Measurements from ENCODE around the gene RNF103.

DNA sequence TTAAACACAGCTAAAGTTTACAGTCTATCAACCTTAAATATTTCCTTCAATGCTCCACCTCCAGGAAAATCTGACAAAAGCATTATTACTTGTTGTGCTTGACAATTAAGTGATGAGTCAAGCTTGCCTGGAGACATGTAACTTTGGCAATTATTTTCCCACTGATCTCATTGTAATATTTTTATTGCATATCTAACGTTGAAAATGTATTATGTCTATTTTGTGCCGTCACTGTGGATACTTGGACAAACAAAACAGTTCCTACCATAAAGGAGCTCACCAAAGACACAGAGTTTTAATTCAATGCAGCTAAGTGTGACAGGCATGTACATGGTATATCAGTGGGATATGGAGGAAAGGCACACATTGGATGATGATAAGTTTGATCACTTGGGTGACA lies 24.7 kb downstream of the RNF103 start:
- TF ChIP-seq POLR2A (IDR thresholded peaks at IDR 0.05) = no peak
- TF ChIP-seq, protein P1, sequence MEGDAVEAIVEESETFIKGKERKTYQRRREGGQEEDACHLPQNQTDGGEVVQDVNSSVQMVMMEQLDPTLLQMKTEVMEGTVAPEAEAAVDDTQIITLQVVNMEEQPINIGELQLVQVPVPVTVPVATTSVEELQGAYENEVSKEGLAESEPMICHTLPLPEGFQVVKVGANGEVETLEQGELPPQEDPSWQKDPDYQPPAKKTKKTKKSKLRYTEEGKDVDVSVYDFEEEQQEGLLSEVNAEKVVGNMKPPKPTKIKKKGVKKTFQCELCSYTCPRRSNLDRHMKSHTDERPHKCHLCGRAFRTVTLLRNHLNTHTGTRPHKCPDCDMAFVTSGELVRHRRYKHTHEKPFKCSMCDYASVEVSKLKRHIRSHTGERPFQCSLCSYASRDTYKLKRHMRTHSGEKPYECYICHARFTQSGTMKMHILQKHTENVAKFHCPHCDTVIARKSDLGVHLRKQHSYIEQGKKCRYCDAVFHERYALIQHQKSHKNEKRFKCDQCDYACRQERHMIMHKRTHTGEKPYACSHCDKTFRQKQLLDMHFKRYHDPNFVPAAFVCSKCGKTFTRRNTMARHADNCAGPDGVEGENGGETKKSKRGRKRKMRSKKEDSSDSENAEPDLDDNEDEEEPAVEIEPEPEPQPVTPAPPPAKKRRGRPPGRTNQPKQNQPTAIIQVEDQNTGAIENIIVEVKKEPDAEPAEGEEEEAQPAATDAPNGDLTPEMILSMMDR (IDR thresholded peaks at IDR 0.05) = no peak

Measured in breast epithelium (tissue), 3 donors.